Natural killer cell (primary cell): ENCODE measurements around the gene AKR1C4. TPM values are rescaled to one million over a fixed set of nuclear protein-coding genes. Genes with fewer than 3 reads are reported as not detected.

ENCODE experiments used
- ATAC-seq, 3 donors: fragments of 150-1000 bp in 2 of 3; fragments of 200-7000 bp in 1 of 3; cut with Tn5 transposase; 1 replicate in 1 of 3; 2 replicates in 2 of 3; pipeline ENCODE4 v1.10.0; 2021; ENCODE audit warnings: mild to moderate bottlenecking in 2 of 3, moderate library complexity in 2 of 3
- DNase-seq, 2 donors: peaks; one replicate each; pipeline versions ENCODE4 v3.0.0 to v3.0.0-alpha.2; 2013 to 2021; ENCODE audit warnings: mixed read lengths in 1 of 2
- H3K27ac ChIP-seq: one replicate; pipeline ENCODE4 v1.5.1; 2013; ENCODE audit warnings: mild to moderate bottlenecking, low read length
- H3K27me3 ChIP-seq: one replicate; pipeline ENCODE4 v1.6.1; 2013; ENCODE audit warnings: low read length; ENCODE audit not compliant: control insufficient read depth, insufficient read depth
- H3K36me3 ChIP-seq: one replicate; pipeline ENCODE4 v1.6.1; 2013; ENCODE audit warnings: low read length; ENCODE audit not compliant: control insufficient read depth, insufficient read depth
- H3K4me1 ChIP-seq: one replicate; pipeline ENCODE4 v1.6.1; 2013; ENCODE audit warnings: low read length; ENCODE audit not compliant: control insufficient read depth, insufficient read depth
- H3K4me3 ChIP-seq: one replicate; pipeline ENCODE4 v1.5.1; 2013; ENCODE audit warnings: low read length
- H3K9me3 ChIP-seq: one replicate; pipeline ENCODE4 v1.6.1; 2013; ENCODE audit warnings: low read length; ENCODE audit not compliant: control insufficient read depth, insufficient read depth
- H3K27ac Mint-ChIP-seq, 2 donors: one replicate each; pipeline ENCODE4 v1.8.0; 2022; ENCODE audit warnings: mild to moderate bottlenecking in 2 of 2, mixed read lengths in 2 of 2, moderate library complexity in 1 of 2
- H3K27me3 Mint-ChIP-seq, 2 donors: one replicate each; pipeline ENCODE4 v1.8.0; 2022; ENCODE audit warnings: low read depth in 2 of 2, mixed read lengths in 2 of 2
- H3K36me3 Mint-ChIP-seq: one replicate; pipeline ENCODE4 v1.8.0; 2022; ENCODE audit warnings: mixed read lengths
- H3K4me1 Mint-ChIP-seq, 2 donors: one replicate each; pipeline ENCODE4 v1.8.0; 2022; ENCODE audit warnings: mixed read lengths in 2 of 2
- H3K4me3 Mint-ChIP-seq: one replicate; pipeline ENCODE4 v1.8.0; 2022; ENCODE audit warnings: mild to moderate bottlenecking, moderate library complexity, mixed read lengths
- H3K9me3 Mint-ChIP-seq, 2 donors: one replicate each; pipeline ENCODE4 v1.8.0; 2022; ENCODE audit warnings: mixed read lengths in 2 of 2
- WGBS: methylation state at CpG from one replicate; pipeline ENCODE4 v1.1.7; 2013; ENCODE audit warnings: missing lambda C conversion rate; ENCODE audit not compliant: insufficient coverage; 5-methylcytosine and 5-hydroxymethylcytosine counted together
- intact Hi-C: fragments of 100-400 bp; cut with micrococcal nuclease; formaldehyde crosslinking; loops from one replicate; pipeline ENCODE4 v1.14.2; 2022
- total RNA-seq, 4 donors: library from RNA; stranded (reverse); fragments of 120-200 nt in 1 of 4; gene quantifications; one replicate each; pipeline versions ENCODE4 v1.2.3 to v1.2.4, GENCODE V29; 2013 to 2022
- TF ChIP-seq, protein P1 (sequence below): fragments of 200-600 bp; IDR thresholded peaks from one replicate; pipeline ENCODE4 v1.8.0; 2022; ENCODE audit warnings: antibody characterized with exemption

AKR1C4 gene
- total RNA-seq, 3 donors from 2014 or later (not counting 1 experiment from before 2014, with no cell fraction given) = not detected

- no peak overlapping the region for H3K4me3 Mint-ChIP-seq
These were observed 48.5 kb upstream of the AKR1C4 start for GRCh38 chr10:5147981-5148677.

GRCh38 chr10:5148678-5149032 lies 48.0 kb upstream of the AKR1C4 start:
- no peaks in the 10 kb centered on the region for H3K4me1 ChIP-seq
- DNase-seq (no peak), ATAC-seq (no peak)
- Mint-ChIP-seq H3K36me3 (no peaks in the 10 kb centered on the region), H3K9me3 (no peaks in the 10 kb centered on the region), H3K4me3 (no peak overlapping the region), H3K27me3 (no peaks in the 10 kb centered on the region), H3K4me1 (no peaks in the 10 kb centered on the region), H3K27ac (no peak overlapping the region)
- no CpG with 5 or more reads among the region's 1 CpG for WGBS
- H3K36me3 ChIP-seq = no peaks in the 10 kb centered on the region
- H3K27ac ChIP-seq = no peak overlapping the region
- no peaks in the 10 kb centered on the region for H3K9me3 ChIP-seq
- TF ChIP-seq, protein P1, sequence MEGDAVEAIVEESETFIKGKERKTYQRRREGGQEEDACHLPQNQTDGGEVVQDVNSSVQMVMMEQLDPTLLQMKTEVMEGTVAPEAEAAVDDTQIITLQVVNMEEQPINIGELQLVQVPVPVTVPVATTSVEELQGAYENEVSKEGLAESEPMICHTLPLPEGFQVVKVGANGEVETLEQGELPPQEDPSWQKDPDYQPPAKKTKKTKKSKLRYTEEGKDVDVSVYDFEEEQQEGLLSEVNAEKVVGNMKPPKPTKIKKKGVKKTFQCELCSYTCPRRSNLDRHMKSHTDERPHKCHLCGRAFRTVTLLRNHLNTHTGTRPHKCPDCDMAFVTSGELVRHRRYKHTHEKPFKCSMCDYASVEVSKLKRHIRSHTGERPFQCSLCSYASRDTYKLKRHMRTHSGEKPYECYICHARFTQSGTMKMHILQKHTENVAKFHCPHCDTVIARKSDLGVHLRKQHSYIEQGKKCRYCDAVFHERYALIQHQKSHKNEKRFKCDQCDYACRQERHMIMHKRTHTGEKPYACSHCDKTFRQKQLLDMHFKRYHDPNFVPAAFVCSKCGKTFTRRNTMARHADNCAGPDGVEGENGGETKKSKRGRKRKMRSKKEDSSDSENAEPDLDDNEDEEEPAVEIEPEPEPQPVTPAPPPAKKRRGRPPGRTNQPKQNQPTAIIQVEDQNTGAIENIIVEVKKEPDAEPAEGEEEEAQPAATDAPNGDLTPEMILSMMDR = no peak
- H3K27me3 ChIP-seq = no peaks in the 10 kb centered on the region
- no peak overlapping the region for H3K4me3 ChIP-seq
- intact Hi-C loops = no loop called here

More at GRCh38 chr10:5147981-5148677, 48.5 kb upstream of the AKR1C4 start:
- H3K27me3 Mint-ChIP-seq = no peaks in the 10 kb centered on the region
- TF ChIP-seq, protein P1 = no peak
- intact Hi-C loops = no loop called here
- Histone ChIP-seq H3K4me3 (no peak overlapping the region), H3K27ac (no peak overlapping the region), H3K4me1 (no peaks in the 10 kb centered on the region), H3K9me3 (no peaks in the 10 kb centered on the region), H3K36me3 (no peaks in the 10 kb centered on the region), H3K27me3 (no peaks in the 10 kb centered on the region)
- H3K4me1 Mint-ChIP-seq = no peaks in the 10 kb centered on the region
- DNase-seq = no peak
- no peak overlapping the region for H3K27ac Mint-ChIP-seq
- WGBS = 64% methylated on average over 1 of the region's 3 CpGs
- no peaks in the 10 kb centered on the region for H3K36me3 Mint-ChIP-seq
- no peak for ATAC-seq
- H3K9me3 Mint-ChIP-seq = no peaks in the 10 kb centered on the region

- WGBS = 100% methylated on average over 1 of the region's 3 CpGs
These were observed 45.6 kb upstream of the AKR1C4 start for GRCh38 chr10:5151076-5151475.

More at GRCh38 chr10:5151076-5151475, 45.6 kb upstream of the AKR1C4 start:
- Mint-ChIP-seq H3K4me1 (no peaks in the 10 kb centered on the region), H3K36me3 (no peaks in the 10 kb centered on the region), H3K9me3 (no peaks in the 10 kb centered on the region), H3K27me3 (no peaks in the 10 kb centered on the region), H3K27ac (no peak overlapping the region), H3K4me3 (no peak overlapping the region)
- no peak for DNase-seq
- TF ChIP-seq, protein P1 = no peak
- intact Hi-C loops = no loop called here
- no peak for ATAC-seq
- Histone ChIP-seq H3K4me3 (no peak overlapping the region), H3K9me3 (no peaks in the 10 kb centered on the region), H3K36me3 (no peaks in the 10 kb centered on the region), H3K27me3 (no peaks in the 10 kb centered on the region), H3K27ac (no peak overlapping the region), H3K4me1 (no peaks in the 10 kb centered on the region)
